ENCODE results near the gene FOXN1. TPM values are rescaled to one million over a fixed set of nuclear protein-coding genes. Genes with fewer than 3 reads are reported as not detected.

The FOXN1 gene
- total RNA-seq, 1 experiment from 2014 or later, result not detected

DNA sequence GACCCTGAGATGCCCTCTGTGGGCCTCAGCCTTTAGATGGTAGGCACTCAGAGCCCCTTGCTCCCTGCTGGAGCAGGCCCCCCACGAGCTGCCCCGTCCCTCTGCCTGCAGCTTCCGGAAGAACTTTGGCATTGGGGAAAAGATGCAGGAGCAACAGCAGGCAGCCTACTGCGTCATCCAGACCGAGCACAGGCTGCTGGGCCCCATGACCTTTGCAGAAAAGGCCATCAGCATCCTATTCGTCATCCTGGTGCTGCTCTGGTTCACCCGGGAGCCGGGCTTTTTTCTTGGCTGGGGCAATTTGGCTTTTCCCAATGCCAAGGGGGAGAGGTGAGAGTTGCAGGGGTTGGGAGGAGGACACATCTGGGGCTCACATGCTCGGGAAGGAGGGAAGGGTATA is 12.7 kb upstream of the FOXN1 start:
- no peak for DNase-seq (ENCODE audit: low read depth, low spot score)
- in situ Hi-C loops (cut with HindIII; ENCODE audit: low pct_unique_long_range_greater_than_20kb, low sequenced_read_pairs), result no loop called here

DNA sequence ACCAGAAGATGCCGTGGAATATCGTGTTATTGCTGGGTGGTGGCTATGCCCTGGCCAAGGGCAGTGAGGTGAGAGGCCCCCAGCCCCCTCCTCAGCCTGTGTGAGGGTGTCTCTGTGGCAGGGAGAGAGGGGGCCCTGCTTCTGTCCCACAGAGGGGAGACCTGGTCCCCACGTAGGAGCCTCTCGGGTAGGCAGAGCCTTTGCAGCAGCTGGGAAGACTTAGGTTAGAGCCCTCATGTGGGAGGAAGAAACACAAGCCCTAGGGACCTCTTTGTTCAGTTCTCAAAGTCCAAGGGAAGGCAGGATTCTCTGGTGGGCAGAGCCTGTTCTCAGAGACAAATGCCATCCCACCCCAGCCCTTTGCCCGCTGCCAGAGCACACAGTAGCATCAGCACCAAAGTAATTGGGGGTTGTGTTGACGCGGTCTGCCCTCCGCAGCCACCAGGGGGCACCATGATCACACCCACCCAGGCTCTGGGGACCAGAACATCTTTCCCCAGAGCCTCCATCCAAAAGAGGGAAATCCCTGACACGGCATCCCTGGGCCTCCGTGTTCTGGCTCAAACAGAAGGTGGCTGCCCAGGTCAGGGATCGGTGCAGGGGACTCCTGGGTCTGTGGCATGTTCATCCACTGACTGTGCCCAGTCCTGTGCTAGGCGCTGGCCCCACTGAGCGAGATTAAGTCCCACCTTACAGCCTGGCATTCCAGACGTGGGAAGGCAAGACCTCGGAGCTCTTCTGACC is 11.5 kb upstream of the FOXN1 start:
- in situ Hi-C loops (cut with HindIII; ENCODE audit: low pct_unique_long_range_greater_than_20kb, low sequenced_read_pairs), result no loop called here
- DNase-seq (ENCODE audit: low read depth, low spot score), result peak; percentile 73

DNA sequence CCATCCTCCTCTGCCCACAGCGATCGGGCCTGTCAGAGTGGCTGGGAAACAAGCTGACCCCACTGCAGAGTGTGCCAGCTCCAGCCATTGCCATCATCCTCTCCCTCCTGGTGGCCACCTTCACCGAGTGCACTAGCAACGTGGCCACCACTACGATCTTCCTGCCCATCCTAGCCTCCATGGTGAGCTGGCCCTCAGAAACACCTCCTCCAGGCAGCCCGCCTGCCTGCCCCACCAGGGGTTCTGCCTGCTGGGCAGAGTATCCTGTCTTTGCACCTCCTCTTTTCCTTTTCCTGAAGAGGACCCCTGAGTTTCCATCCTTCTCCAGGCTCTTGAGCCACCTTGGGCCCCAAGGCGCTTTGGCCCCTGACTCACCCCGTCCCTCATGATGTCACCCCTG is 10.5 kb upstream of the FOXN1 start:
- in situ Hi-C loops (cut with HindIII; ENCODE audit: low pct_unique_long_range_greater_than_20kb, low sequenced_read_pairs), result no loop called here
- no peak for DNase-seq (ENCODE audit: low read depth, low spot score)

- in situ Hi-C loops (cut with HindIII; ENCODE audit: low pct_unique_long_range_greater_than_20kb, low sequenced_read_pairs), result no loop called here
- no peak for DNase-seq (ENCODE audit: low read depth, low spot score)
Measured at GRCh38 chr17:28497931-28498330, 8.2 kb upstream of the FOXN1 start.

GRCh38 chr17:28498652-28499363 is 7.3 kb upstream of the FOXN1 start:
- in situ Hi-C loops (cut with HindIII; ENCODE audit: low pct_unique_long_range_greater_than_20kb, low sequenced_read_pairs), result no loop called here
- no peak for DNase-seq (ENCODE audit: low read depth, low spot score)

GRCh38 chr17:28499364-28499664 is 6.8 kb upstream of the FOXN1 start:
- in situ Hi-C loops (cut with HindIII; ENCODE audit: low pct_unique_long_range_greater_than_20kb, low sequenced_read_pairs), result no loop called here
- DNase-seq (ENCODE audit: low read depth, low spot score), result no peak

DNA sequence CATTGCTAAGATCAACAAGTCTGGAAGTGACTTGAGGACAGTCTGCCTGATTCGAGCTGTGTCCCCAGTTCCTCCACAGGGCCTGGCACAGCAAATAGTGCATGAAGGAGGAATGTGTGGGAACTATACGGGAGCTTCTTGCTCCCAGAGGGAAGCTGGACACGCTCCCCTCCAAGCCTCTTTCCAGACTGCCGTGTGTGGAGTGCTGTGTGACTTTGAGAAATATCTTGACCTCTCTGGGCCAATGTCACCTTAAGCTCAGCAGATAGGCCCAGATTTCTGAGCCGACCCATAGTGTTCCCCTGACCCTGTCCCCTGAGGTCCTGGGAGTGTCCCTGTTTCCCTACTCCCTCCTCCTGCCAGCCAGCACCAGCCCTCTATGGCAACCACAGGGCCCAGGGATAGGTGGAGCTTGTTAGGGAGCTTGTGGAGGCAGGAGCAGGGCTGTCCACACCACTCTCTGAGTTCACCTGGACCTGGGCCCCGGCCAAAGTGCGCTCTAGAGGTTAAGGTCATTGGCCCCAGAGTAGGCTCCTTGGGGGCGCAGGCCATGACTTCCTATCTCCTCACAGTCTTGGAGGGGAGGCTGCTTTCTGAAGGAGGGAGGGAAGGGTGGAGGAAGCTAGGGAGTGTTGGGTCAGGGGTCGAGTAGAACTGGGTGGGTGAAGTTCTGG is 6.3 kb upstream of the FOXN1 start:
- DNase-seq (ENCODE audit: low read depth, low spot score), result no peak
- in situ Hi-C loops (cut with HindIII; ENCODE audit: low pct_unique_long_range_greater_than_20kb, low sequenced_read_pairs), result no loop called here

- DNase-seq (ENCODE audit: low read depth, low spot score), result no peak
- in situ Hi-C loops (cut with HindIII; ENCODE audit: low pct_unique_long_range_greater_than_20kb, low sequenced_read_pairs), result no loop called here
Measured at GRCh38 chr17:28500712-28501379, 5.3 kb upstream of the FOXN1 start.

- in situ Hi-C loops (cut with HindIII; ENCODE audit: low pct_unique_long_range_greater_than_20kb, low sequenced_read_pairs), result no loop called here
- DNase-seq (ENCODE audit: low read depth, low spot score), result no peak
Measured at GRCh38 chr17:28501421-28502284, 4.5 kb upstream of the FOXN1 start.

DNA sequence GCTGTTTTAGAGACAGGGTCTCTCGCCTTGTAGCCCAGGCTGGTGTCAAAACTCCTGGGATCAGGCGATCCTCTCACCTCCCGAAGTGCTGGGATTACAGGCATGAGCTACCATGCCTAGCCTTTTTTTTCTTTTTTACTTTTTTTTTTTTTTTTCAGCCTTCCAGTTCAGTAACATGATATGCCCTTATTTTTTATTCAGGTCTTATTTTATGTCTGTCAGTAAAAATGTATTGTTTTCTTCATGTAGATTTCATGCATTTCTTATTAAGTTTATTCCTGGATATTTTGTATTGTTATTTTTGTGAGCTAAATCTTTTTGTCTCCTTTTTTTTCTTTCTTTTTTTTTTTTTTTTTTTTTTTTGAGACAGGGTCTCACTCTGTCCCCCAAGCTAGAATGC is 2.7 kb upstream of the FOXN1 start:
- DNase-seq (ENCODE audit: low read depth, low spot score), result no peak
- in situ Hi-C loops (cut with HindIII; ENCODE audit: low pct_unique_long_range_greater_than_20kb, low sequenced_read_pairs), result no loop called here

GRCh38 chr17:28506763-28507487 is 777 bp downstream of the FOXN1 start:
- DNase-seq (ENCODE audit: low read depth, low spot score), result no peak
- in situ Hi-C loops (cut with HindIII; ENCODE audit: low pct_unique_long_range_greater_than_20kb, low sequenced_read_pairs), result no loop called here

- in situ Hi-C loops (cut with HindIII; ENCODE audit: low pct_unique_long_range_greater_than_20kb, low sequenced_read_pairs), result no loop called here
Measured at GRCh38 chr17:28507567-28508203, 1.5 kb downstream of the FOXN1 start.

DNA sequence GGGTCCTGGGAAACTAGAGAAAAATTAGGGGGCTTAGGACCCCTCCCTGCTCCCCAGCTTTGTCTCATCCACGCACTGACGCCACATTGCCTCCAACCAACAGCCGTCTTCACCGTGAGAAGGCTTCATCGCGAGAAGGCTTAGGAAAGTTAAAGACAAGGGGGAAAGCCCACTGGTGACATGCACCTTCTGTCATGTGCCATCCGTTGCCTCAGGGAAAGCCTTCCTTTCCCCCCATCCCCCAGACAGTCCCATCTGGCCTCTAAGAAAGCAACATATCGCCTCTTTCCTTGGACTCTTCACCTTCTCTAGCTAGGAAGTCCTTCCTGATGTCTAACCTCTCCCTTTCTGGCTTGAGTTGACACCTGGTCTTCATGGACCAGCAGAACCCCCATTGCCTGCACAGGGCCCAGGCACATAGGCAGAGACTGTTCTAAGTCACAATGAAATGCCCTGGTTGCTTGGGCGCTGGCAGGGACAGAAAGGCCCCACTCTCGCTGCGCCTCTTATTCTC is 2.1 kb downstream of the FOXN1 start:
- in situ Hi-C loops (cut with HindIII; ENCODE audit: low pct_unique_long_range_greater_than_20kb, low sequenced_read_pairs), result no loop called here
- DNase-seq (ENCODE audit: low read depth, low spot score), result no peak

More at GRCh38 chr17:28507567-28508203, 1.5 kb downstream of the FOXN1 start:
- no peak for DNase-seq (ENCODE audit: low read depth, low spot score)

DNA sequence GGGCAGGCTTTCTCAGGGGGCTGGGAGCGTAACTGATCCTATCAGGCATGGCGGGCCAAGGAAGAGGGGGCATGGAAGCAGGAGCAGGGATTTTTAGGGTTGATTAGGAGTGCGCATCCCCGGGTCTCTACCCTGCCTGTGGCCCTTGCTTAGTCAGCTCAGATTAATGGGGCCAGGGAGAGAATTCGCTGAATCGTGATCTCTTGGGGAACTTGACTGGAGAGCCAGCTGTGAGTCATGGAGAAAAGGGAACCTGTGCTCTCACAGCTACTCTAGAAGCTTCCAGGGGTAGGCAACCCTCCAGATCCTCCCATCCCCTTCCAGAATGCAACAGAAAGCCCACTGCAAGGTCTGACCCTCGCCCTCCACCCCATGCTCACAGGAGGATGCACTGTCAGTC is 3.6 kb downstream of the FOXN1 start:
- in situ Hi-C loops (cut with HindIII; ENCODE audit: low pct_unique_long_range_greater_than_20kb, low sequenced_read_pairs), result no loop called here

DNA sequence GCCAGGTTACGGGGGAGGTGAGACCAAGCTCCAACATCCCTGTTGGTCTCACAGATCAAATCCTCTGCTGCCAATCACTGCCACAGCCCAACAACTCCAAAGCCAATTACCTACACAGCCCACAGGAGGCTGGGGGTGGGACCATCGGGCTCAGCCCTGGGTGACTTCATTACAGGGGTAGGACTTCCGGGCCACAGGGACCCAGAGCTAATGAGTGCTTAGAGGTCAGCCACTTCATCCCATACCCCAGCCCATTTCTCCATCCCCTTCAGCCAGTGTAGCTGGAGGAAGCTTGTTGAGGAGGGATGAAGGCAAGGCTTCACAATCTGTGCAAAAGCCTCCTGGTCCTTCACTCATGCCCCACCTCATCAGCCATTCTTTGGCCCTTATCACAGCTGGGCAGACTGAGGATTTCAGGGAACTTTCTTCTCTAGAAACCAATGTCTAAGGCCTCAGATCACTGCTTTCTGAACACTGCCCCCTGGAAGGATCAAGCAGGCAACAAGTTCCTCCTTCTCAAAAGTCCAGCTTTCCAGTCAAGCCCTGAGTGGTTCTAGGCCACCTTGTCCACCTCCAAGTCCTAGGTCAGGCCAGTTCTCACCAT is 5.8 kb downstream of the FOXN1 start:
- in situ Hi-C loops (cut with HindIII; ENCODE audit: low pct_unique_long_range_greater_than_20kb, low sequenced_read_pairs), result no loop called here
- no peak for DNase-seq (ENCODE audit: low read depth, low spot score)

More for the DNA sequence above, 3.6 kb downstream of the FOXN1 start:
- no peak for DNase-seq (ENCODE audit: low read depth, low spot score)

DNA sequence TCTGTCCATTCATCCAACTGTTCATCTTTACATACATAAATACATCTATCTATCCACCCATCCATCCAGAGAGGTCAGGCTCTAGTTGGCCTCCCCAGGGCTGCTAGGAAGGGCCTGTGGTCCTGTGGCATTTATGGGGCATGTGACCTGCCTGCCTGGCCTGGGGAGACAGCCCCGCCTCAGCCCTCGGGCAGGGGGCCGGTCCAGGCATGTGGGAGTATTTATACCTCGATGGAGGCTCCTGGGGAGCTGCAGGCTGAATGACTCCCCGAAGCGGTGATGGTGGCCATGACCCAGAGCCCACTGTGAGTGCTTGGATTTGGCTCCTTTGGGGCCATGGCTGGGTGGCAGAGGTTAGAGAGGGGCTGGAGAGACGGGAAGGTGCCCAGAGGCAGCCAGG is 7.3 kb downstream of the FOXN1 start:
- in situ Hi-C loops (cut with HindIII; ENCODE audit: low pct_unique_long_range_greater_than_20kb, low sequenced_read_pairs), result no loop called here
- DNase-seq (ENCODE audit: low read depth, low spot score), result no peak

Measured in SK-MEL-5 (cell line).